Measurements from ENCODE around the gene FKBP2.

- TF ChIP-seq CTCF (IDR thresholded peaks at IDR 0.05) (peak in 2 of 4 experiments; percentile 8 to 25), POLR2A (IDR thresholded peaks at IDR 0.05) (peak; percentile 35 to 49), POLR2AphosphoS5 (IDR thresholded peaks at IDR 0.05) (peak; percentile 45)
These were observed 838 bp downstream of the FKBP2 start for GRCh38 chr11:64241491-64242374.
